SK-N-MC (cell line): ENCODE measurements around the gene CADPS.

ENCODE experiments used
- DNase-seq: peaks from one replicate; pipeline ENCODE4 v3.0.0-alpha.2; 2011; ENCODE audit warnings: low read depth, low spot score
- H3K27ac ChIP-seq: fragments of 200-600 bp; sonication (generic); 2 replicates; pipeline ENCODE4 v1.5.1; 2016; ENCODE audit warnings: mixed run types
- H3K36me3 ChIP-seq: fragments of 200-600 bp; sonication (generic); 2 replicates; pipeline ENCODE4 v1.6.1; 2017; ENCODE audit warnings: antibody characterized with exemption, low read length, mixed read lengths; ENCODE audit not compliant: insufficient read depth
- H3K4me3 ChIP-seq: fragments of 200-600 bp; sonication (generic); 2 replicates; pipeline ENCODE4 v1.5.1; 2016
- H3K9ac ChIP-seq: fragments of 200-600 bp; sonication (generic); 2 replicates; pipeline ENCODE4 v1.8.0; 2017; ENCODE audit warnings: mixed run types, mixed read lengths; ENCODE audit not compliant: insufficient read length
- H3K9me3 ChIP-seq: fragments of 200-600 bp; sonication (generic); 2 replicates; pipeline ENCODE4 v1.6.1; 2017; ENCODE audit warnings: low read depth, mild to moderate bottlenecking, antibody characterized with exemption, low read length, moderate library complexity, mixed read lengths
- EZH2 ChIP-seq: fragments of 200-600 bp; sonication (generic); IDR thresholded peaks from one replicate; pipeline ENCODE4 v1.6.1; 2017; ENCODE audit warnings: antibody characterized with exemption
- FOXP2 ChIP-seq: optimal IDR thresholded peaks from 2 replicates; pipeline ENCODE3; 2011; ENCODE audit warnings: mild to moderate bottlenecking, moderate library complexity; ENCODE audit not compliant: insufficient read depth; ENCODE audit errors: extremely low read length, control extremely low read depth
- POLR2AphosphoS5 ChIP-seq: IDR thresholded peaks from 2 replicates; pipeline ENCODE4 v1.6.1; 2012; ENCODE audit warnings: mild to moderate bottlenecking, low read depth, low read length, borderline replicate concordance

The CADPS gene

DNA sequence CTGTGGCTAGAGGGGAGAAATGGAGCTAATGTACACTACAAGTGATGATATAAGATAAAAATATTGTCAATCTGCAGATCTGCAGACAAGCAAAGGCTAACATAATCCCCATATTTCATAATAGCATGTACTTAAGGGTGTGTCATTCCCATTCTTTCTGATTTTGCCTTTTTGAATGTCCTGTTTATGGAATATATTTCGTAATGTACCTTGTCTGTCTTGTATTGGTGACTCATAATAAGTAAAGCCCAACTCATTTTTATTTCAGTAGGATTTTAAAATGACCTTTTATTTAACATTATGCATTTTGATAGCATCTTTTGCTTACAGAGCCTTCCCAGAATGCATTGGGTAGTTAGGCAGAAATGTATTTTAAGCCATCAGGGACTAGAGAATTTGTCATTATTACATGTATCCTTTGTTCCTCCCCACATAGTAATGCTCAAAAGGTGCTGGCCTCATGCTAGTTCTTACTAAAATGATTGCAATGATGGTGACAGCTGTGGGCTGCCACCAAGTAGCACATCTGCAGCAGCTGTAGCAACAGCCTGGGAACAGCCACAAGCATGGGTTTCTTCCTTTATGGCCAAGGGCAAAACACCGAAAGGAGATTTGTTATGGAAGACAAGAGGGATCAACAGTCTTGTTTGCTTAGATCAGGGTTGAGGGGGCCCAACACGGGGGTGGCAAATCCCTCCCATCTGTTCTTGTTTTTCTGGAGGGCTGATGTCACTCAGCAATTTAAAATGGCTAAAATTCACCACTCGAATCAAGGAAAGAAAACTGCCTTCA lies 188.5 kb downstream of the CADPS start:
- Histone ChIP-seq H3K36me3 (no peaks in the 10 kb centered on the region), H3K9ac (no peak overlapping the region), H3K27ac (no peak overlapping the region), H3K9me3 (no peaks in the 10 kb centered on the region), H3K4me3 (no peak overlapping the region)
- no peak for DNase-seq
- no peak for TF ChIP-seq FOXP2
- no peak for TF ChIP-seq POLR2AphosphoS5
- no peak for TF ChIP-seq EZH2

DNA sequence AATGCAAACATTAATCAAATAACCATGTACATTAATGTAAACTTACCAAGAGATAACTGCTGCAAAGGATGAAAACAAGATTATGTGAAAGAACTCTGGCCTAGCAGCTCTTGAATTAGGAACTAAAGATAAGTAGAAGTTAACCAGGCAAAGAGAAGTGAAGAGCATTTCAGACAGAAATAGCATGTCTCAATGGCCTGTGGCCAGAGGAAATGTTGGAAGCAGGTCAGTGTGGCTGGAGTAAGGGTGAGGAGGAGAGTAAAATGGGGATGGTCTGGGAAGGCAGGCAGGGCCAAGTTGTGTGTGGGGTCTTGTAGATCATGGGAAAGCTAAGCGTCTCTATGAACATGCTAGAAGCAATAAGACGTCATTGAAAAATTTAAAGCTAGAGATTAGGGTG lies 192.4 kb downstream of the CADPS start:
- Histone ChIP-seq H3K27ac (no peak overlapping the region), H3K9ac (no peak overlapping the region), H3K4me3 (no peak overlapping the region), H3K9me3 (no peaks in the 10 kb centered on the region), H3K36me3 (no peaks in the 10 kb centered on the region)
- DNase-seq = no peak
- TF ChIP-seq EZH2 (no peak), POLR2AphosphoS5 (no peak), FOXP2 (no peak)

DNA sequence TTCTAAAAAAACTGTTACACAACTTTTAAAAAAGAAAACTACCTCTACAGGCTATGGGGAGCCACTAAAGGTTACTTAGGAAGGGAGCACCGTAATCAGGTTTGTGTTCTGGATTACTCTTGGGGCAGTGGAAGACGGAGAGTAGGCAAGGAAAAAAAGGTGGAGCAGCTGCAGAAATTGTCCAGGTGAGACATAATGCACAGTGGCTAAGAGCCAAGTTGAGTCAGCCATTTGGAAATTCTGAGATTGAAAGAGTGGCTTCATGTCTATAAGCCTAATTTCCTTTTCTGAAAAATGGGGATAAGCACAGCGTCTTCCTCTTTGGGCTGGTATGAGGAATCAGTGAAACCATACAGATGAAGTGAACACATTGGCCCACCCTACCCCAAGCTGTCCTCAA lies 195.2 kb downstream of the CADPS start:
- Histone ChIP-seq H3K4me3 (no peak overlapping the region), H3K36me3 (no peaks in the 10 kb centered on the region), H3K9me3 (no peaks in the 10 kb centered on the region), H3K9ac (no peak overlapping the region), H3K27ac (no peak overlapping the region)
- no peak for DNase-seq
- TF ChIP-seq POLR2AphosphoS5 = no peak
- TF ChIP-seq EZH2 = no peak
- no peak for TF ChIP-seq FOXP2

DNA sequence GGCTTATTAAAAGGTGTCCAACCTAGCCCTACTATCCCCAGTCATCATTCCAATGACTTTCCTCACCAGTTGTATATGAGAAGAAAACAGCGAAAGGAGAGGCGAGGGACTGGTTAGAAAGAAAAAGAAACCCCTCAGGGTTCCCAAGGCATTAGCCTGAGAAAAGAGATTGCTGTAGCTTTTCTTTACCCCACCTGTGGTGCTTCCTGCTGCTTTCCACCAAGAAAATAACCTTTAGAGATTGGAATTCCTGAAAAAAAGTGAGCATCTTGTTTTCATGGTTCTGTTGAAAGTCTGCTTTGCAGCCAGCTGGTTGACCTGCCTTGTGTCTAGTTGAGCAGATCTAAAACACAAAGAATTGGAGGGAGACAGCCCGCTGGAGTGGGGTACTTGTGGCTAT lies 196.4 kb downstream of the CADPS start:
- H3K4me3 ChIP-seq = no peak overlapping the region
- no peak overlapping the region for H3K9ac ChIP-seq
- DNase-seq = no peak
- no peaks in the 10 kb centered on the region for H3K36me3 ChIP-seq
- TF ChIP-seq EZH2 = no peak
- TF ChIP-seq POLR2AphosphoS5 = no peak
- TF ChIP-seq FOXP2 = no peak
- no peaks in the 10 kb centered on the region for H3K9me3 ChIP-seq
- no peak overlapping the region for H3K27ac ChIP-seq

DNA sequence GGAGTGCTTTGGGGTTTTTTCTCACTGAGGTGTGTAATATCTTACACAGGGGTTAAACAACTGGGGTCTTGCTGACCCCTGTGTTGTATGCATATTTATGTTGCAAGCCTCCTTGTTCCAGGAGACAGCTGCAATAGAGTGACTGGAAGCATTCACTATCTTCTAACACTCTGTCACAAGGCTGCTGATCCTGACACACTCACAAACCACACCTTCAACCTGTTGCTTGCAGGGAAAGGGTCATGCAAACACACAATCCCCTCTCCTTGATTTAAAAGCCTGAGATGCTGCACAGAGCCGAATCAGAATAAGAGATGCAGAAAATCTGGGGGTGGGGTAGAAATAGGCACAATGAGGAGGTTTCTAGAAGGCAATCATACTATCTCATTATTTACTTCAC lies 197.3 kb downstream of the CADPS start:
- Histone ChIP-seq H3K27ac (no peak overlapping the region), H3K36me3 (no peaks in the 10 kb centered on the region), H3K9me3 (no peaks in the 10 kb centered on the region), H3K9ac (no peak overlapping the region), H3K4me3 (no peak overlapping the region)
- no peak for DNase-seq
- TF ChIP-seq FOXP2 (no peak), POLR2AphosphoS5 (no peak), EZH2 (no peak)

DNA sequence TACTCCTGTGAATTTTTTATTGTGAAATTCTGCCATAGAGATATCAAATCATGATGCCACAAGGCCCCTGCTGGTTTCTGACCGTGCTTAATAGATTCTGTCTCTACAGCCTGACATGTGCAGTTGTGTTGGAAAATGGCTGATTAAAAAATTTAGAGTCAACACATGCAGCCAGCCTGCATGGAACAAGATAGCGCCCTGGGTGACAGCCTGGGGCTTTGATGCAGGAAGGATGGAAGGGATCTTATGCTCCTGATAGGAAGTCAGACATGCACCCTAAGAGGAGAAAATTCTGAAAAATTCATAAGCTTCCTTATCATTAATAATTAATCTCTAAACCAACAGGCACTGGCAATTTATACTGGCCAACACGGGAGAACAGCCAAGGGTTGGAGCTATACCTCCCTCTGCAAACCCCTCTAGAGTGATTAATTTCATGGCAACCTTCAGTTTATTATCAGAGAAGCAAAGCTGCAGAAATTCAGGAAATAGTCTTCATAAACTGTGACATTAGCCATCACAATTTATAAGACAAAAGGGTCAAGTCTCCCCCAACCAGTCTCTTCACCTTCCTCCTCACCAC lies 198.4 kb downstream of the CADPS start:
- no peak for TF ChIP-seq FOXP2
- TF ChIP-seq EZH2 = no peak
- TF ChIP-seq POLR2AphosphoS5 = no peak
- no peak overlapping the region for H3K4me3 ChIP-seq
- H3K27ac ChIP-seq = no peak overlapping the region
- no peaks in the 10 kb centered on the region for H3K9me3 ChIP-seq
- DNase-seq = no peak
- H3K9ac ChIP-seq = no peak overlapping the region
- H3K36me3 ChIP-seq = no peaks in the 10 kb centered on the region

DNA sequence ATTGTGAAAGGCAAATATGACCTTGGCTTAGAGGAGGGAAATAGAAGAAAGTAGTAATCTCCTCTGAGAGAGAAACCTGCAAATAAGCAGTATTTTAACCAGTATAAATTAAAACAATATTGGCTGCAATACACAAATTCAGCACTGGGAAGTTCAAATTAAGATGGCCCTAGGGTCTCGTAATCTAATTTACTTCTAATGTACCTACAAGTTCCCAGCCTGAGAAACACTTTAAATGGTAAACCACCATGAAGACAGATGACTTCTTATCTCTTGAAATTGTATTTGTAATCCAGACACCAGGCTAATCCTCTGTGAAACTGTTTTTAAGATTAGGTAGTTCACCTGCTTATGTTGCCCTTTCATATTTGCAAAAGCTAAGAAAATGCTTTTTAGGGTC lies 199.7 kb downstream of the CADPS start:
- TF ChIP-seq FOXP2 = no peak
- TF ChIP-seq EZH2 = no peak
- TF ChIP-seq POLR2AphosphoS5 = no peak
- Histone ChIP-seq H3K27ac (no peak overlapping the region), H3K9me3 (no peaks in the 10 kb centered on the region), H3K4me3 (no peak overlapping the region), H3K9ac (no peak overlapping the region), H3K36me3 (no peaks in the 10 kb centered on the region)
- DNase-seq = no peak

DNA sequence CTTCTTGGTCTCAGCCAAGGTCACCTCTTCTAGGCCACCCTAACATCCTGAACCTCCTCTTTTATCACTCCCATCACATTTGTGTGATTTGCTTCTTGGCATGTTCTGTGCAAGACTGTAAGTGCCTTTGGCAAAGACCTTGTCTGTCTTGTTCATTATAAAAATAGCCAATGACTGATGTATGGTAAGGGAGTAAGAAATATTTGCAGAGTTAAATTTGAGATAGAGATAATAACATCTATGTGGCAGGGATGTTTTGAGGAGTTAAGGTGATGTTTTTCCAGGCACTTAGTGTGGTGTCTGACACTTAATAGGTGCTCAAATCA lies 202.3 kb downstream of the CADPS start:
- no peak overlapping the region for H3K27ac ChIP-seq
- H3K36me3 ChIP-seq = no peaks in the 10 kb centered on the region
- no peaks in the 10 kb centered on the region for H3K9me3 ChIP-seq
- no peak overlapping the region for H3K9ac ChIP-seq
- no peak for DNase-seq
- no peak overlapping the region for H3K4me3 ChIP-seq
- TF ChIP-seq POLR2AphosphoS5 (no peak), EZH2 (no peak), FOXP2 (no peak)

DNA sequence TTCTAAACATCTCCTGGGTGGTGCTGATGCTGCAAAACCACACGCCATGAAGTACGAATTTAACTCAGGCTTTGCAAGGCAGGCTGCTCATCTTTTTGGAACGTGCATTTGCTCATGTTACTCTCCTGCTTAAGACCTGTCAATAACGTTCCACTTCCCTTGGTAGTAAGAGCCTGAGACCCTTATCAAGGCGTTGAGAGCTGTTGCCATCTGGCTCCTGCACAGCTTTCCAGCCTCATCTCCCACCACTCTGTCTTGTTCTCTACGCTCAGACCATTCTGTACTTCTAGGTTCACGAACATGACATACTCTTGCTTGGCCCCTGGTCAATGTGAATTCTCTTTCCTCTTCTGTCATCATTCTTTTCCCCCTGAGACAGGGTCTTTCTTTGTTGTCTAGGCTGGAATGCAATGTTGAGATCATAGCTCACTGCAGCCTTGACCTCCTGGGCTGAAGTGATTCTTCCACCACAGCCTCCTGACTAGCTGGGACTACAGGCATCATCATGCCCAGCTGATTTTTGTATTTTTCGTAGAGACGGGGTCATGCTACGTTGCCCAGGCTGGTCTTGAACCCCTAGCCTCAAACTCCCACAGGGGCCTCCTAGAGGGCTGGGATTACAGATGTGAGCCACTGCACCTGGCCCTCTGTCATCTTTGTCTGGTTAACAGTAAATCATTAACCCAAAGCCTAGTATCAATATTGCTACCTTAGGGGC lies 202.8 kb downstream of the CADPS start:
- Histone ChIP-seq H3K9ac (no peak overlapping the region), H3K36me3 (no peaks in the 10 kb centered on the region), H3K9me3 (no peaks in the 10 kb centered on the region), H3K27ac (no peak overlapping the region), H3K4me3 (no peak overlapping the region)
- no peak for TF ChIP-seq FOXP2
- no peak for TF ChIP-seq EZH2
- no peak for TF ChIP-seq POLR2AphosphoS5
- DNase-seq = no peak
